ENCODE results near the gene MRPS2. TPM values are rescaled to one million over a fixed set of nuclear protein-coding genes. Genes with fewer than 3 reads are reported as not detected.

The MRPS2 gene
- polyA plus RNA-seq, 1 donor from 2014 or later: 20.1 TPM

DNA sequence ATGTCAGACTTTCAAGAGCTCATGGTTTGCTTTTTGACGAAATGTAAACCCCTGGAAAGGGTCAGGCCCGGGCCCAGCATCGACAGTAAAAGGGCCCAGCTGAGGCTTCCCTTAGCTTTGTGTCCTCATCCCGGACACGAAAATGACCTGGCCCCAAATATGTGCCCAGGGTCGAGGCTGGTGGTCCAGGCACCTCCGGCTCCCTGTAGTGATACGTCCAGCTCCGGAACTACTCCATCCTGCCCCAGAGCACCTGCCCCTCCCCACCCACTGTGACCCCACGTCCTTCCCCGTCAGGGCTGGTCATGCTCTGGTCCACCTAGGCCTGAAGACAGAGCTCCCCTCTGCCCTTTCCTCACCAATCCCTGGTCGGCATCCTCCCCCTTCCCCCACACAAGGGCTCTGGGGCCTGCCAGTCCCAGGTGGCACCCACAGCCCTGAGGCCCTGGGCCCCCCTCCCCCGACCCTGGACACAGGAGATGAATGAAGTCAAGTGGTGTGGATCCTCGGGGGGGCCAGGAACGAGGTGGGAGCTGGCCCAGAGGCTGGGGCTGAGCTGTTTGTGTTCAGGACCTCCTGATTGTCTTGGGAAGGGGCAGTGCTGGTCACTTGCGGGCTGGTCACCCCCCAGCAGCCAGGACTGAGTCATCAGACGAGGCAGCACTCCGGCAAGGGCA, 51.7 kb downstream of the MRPS2 start:
- Histone ChIP-seq H3K9me3 (ENCODE audit: low read length) (no peaks in the 10 kb centered on the region), H3K27ac (ENCODE audit: low read length) (no peak overlapping the region), H3K4me3 (ENCODE audit: low read length) (no peak overlapping the region), H3K4me2 (ENCODE audit: low read length) (no peak overlapping the region), H3K9me2 (ENCODE audit: insufficient read depth, low read length) (no peaks in the 10 kb centered on the region), H3K79me2 (replicated peaks; ENCODE audit: insufficient read depth, low read length) (no peaks in the 10 kb centered on the region), H2AFZ (ENCODE audit: low read depth, low read length) (no peak overlapping the region), H3K36me3 (ENCODE audit: insufficient read depth, low read length) (no peaks in the 10 kb centered on the region), H3K27me3 (ENCODE audit: insufficient read depth, low read depth, low read length) (no peaks in the 10 kb centered on the region), H3K9ac (ENCODE audit: low read length) (no peak overlapping the region), H4K20me1 (ENCODE audit: insufficient read depth) (no peaks in the 10 kb centered on the region), H3F3A (ENCODE audit: insufficient read depth, low read length, poor library complexity, severe bottlenecking) (no peaks in the 10 kb centered on the region)
- TF ChIP-seq SMC3 (conservative IDR thresholded peaks at IDR 0.05; ENCODE audit: poor library complexity): no peak
- no peak for TF ChIP-seq CTCF (IDR thresholded peaks at IDR 0.05; ENCODE audit: poor library complexity, severe bottlenecking)
- TF ChIP-seq MXI1 (conservative IDR thresholded peaks at IDR 0.05; ENCODE audit: poor library complexity, severe bottlenecking): no peak
- TF ChIP-seq EZH2 (IDR thresholded peaks at IDR 0.05; ENCODE audit: borderline replicate concordance, insufficient read depth, low read length, poor library complexity, severe bottlenecking): no peak
- TF ChIP-seq RAD21 (conservative IDR thresholded peaks at IDR 0.05): no peak
- TF ChIP-seq REST (IDR thresholded peaks at IDR 0.05; ENCODE audit: borderline replicate concordance): no peak
- no peak for TF ChIP-seq TAF1 (IDR thresholded peaks at IDR 0.05; ENCODE audit: low read depth)
- TF ChIP-seq EP300 (conservative IDR thresholded peaks at IDR 0.05; ENCODE audit: poor library complexity, severe bottlenecking): no peak
- TF ChIP-seq POLR2AphosphoS5 (IDR thresholded peaks at IDR 0.05): no peak

GRCh38 chr9:135552698-135553171, 52.3 kb downstream of the MRPS2 start:
- H3K4me3 ChIP-seq (ENCODE audit: low read length): no peak overlapping the region
- no peaks in the 10 kb centered on the region for H3K79me2 ChIP-seq (replicated peaks; ENCODE audit: insufficient read depth, low read length)
- H2AFZ ChIP-seq (ENCODE audit: low read depth, low read length): no peak overlapping the region
- no peak overlapping the region for H3K27ac ChIP-seq (ENCODE audit: low read length)
- H3K9me3 ChIP-seq (ENCODE audit: low read length): no peaks in the 10 kb centered on the region
- TF ChIP-seq MXI1 (conservative IDR thresholded peaks at IDR 0.05; ENCODE audit: poor library complexity, severe bottlenecking): no peak
- no peak for TF ChIP-seq SMC3 (conservative IDR thresholded peaks at IDR 0.05; ENCODE audit: poor library complexity)
- no peak for TF ChIP-seq EZH2 (IDR thresholded peaks at IDR 0.05; ENCODE audit: borderline replicate concordance, insufficient read depth, low read length, poor library complexity, severe bottlenecking)
- no peak for TF ChIP-seq RAD21 (conservative IDR thresholded peaks at IDR 0.05)
- TF ChIP-seq TAF1 (IDR thresholded peaks at IDR 0.05; ENCODE audit: low read depth): no peak
- no peak for TF ChIP-seq EP300 (conservative IDR thresholded peaks at IDR 0.05; ENCODE audit: poor library complexity, severe bottlenecking)
- no peak for TF ChIP-seq REST (IDR thresholded peaks at IDR 0.05; ENCODE audit: borderline replicate concordance)
- H3K9me2 ChIP-seq (ENCODE audit: insufficient read depth, low read length): no peaks in the 10 kb centered on the region
- H3K9ac ChIP-seq (ENCODE audit: low read length): no peak overlapping the region
- no peaks in the 10 kb centered on the region for H4K20me1 ChIP-seq (ENCODE audit: insufficient read depth)
- H3K4me2 ChIP-seq (ENCODE audit: low read length): no peak overlapping the region
- H3K36me3 ChIP-seq (ENCODE audit: insufficient read depth, low read length): no peaks in the 10 kb centered on the region
- no peaks in the 10 kb centered on the region for H3K27me3 ChIP-seq (ENCODE audit: insufficient read depth, low read depth, low read length)
- H3F3A ChIP-seq (ENCODE audit: insufficient read depth, low read length, poor library complexity, severe bottlenecking): no peaks in the 10 kb centered on the region

Data from neural cell (in vitro differentiated cells).